ENCODE data around the gene KRTAP10-9.

DNA sequence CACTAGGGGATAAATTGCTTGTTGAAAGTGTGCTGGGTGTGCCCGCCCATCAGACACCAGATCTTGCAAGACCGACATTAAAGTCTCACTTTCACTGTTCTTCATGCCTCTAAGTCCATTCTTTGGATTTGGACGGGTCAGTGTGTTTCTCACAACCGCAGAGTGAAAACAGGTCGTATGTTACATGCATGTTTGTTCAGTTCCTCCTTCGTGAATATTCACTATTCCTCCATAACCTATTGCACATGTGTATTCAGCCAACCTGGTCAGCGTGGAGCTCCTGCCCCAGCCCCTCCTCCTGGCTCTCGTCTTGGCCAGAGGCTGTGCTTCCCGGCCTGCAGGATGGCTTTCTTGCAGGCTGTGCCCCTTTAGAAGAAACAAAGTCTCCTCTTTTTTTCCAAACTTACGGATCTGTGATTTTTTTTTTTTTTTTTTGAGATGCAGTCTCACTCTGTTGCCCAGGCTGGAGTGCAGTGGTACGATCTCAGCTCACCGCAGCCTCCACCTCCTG lies 32.4 kb upstream of the KRTAP10-9 start:
- TF ChIP-seq TAF1 (IDR thresholded peaks at IDR 0.05; ENCODE audit: low read depth), result no peak
- no peak for TF ChIP-seq MAX (IDR thresholded peaks at IDR 0.05)
- no peak for TF ChIP-seq YY1 (IDR thresholded peaks at IDR 0.05; ENCODE audit: low read depth)
- no peak for TF ChIP-seq REST (IDR thresholded peaks at IDR 0.05; ENCODE audit: low read depth)
- TF ChIP-seq EP300 (IDR thresholded peaks at IDR 0.05; ENCODE audit: borderline replicate concordance), result no peak
